Cardiac muscle cell (in vitro differentiated cells and primary cell): ENCODE results near the gene CMTM4. TPM values are rescaled to one million over a fixed set of nuclear protein-coding genes. Genes with fewer than 3 reads are reported as not detected.

Experiments used
- DNase-seq, 2 donors: peaks; one replicate each; pipeline versions ENCODE4 v3.0.0 to v3.0.0-alpha.2; 2010 to 2017; ENCODE audit warnings: low read depth in 1 of 2, low spot score in 1 of 2
- H3K27ac ChIP-seq: fragments of 200-600 bp; sonication (generic); 2 replicates; pipeline ENCODE4 v1.5.1; 2016
- H3K27me3 ChIP-seq: fragments of 200-600 bp; sonication (generic); 2 replicates; pipeline ENCODE4 v1.6.0; 2016; ENCODE audit warnings: control low read depth
- H3K36me3 ChIP-seq: fragments of 200-600 bp; sonication (generic); 2 replicates; pipeline ENCODE4 v1.5.1; 2016; ENCODE audit warnings: control low read depth
- H3K4me1 ChIP-seq: fragments of 200-600 bp; sonication (generic); 2 replicates; pipeline ENCODE4 v1.8.1; 2017; ENCODE audit warnings: low read depth, mild to moderate bottlenecking, mixed run types
- H3K4me3 ChIP-seq: fragments of 200-600 bp; sonication (generic); 2 replicates; pipeline ENCODE4 v1.5.1; 2016; ENCODE audit warnings: mild to moderate bottlenecking
- H3K9me3 ChIP-seq: fragments of 200-600 bp; sonication (generic); 2 replicates; pipeline ENCODE4 v1.5.1; 2017; ENCODE audit warnings: low read depth, mild to moderate bottlenecking, control low read depth
- CTCF ChIP-seq: IDR thresholded peaks from 2 replicates; pipeline ENCODE4 v1.5.1; 2012; ENCODE audit warnings: low read depth, mild to moderate bottlenecking, low read length
- polyA plus RNA-seq: library from polyadenylated mRNA; unstranded; fragments of >200 nt; fragmentation: Nextera tagmentation; extraction: Ambion mirVana; gene quantifications from 2 replicates; pipeline ENCODE4 v1.2.1, GENCODE V29; 2016
- total RNA-seq: library from RNA; depleted of rRNA; stranded (reverse); fragments of >200 nt; gene quantifications from 2 replicates; pipeline ENCODE4 v1.2.3, GENCODE V29; 2016

CMTM4 gene
- total and polyA plus RNA-seq, 2 experiments from 2014 or later = 19.7 to 61.6 TPM

DNA sequence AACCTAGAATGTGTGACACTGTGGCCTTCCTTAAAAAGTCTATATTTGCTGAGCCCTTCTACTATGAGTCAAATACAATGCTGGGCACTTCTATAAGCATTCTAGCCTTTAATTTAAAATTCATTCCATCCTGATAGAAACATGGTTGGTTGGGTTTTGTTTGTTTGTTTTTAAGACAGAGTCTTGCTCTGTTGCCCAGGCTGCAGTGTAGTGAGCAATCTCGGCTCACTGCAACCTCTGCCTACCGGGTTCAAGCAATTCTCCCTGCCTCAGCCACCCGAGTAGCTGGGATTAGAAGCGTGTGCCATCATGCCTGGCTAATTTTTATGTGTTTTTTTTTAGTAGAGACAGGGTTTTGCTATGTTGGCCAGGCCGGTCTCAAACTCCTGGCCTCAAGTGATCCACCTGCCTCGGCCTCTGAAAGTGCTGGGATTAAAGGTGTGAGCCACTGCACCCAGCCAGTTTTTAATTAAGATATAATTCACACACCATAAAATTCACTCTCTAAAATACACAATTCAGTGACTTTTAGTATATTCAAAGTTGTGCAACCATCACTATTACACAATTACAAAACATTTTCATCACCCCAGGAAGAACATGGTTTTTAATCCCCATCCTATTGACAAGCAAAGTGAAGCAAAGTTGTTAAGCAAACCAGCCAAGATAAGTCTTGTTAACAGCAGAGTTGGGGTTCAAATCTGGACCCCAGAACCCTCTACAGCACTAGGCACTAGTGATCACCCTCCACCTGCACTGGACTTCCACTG is 42.8 kb downstream of the CMTM4 start:
- peak in 1 of 2 donors; percentile 50 for DNase-seq
- H3K27ac ChIP-seq = no peak overlapping the region
- H3K4me1 ChIP-seq = peaks cover 5% of the 10 kb centered on the region
- TF ChIP-seq CTCF = no peak
- H3K9me3 ChIP-seq = no peaks in the 10 kb centered on the region
- no peaks in the 10 kb centered on the region for H3K36me3 ChIP-seq
- no peaks in the 10 kb centered on the region for H3K27me3 ChIP-seq
- H3K4me3 ChIP-seq = no peak overlapping the region

GRCh38 chr16:66652661-66653360 is 43.7 kb downstream of the CMTM4 start:
- DNase-seq = peak in 1 of 2 donors; percentile 25
- no peak for TF ChIP-seq CTCF

DNA sequence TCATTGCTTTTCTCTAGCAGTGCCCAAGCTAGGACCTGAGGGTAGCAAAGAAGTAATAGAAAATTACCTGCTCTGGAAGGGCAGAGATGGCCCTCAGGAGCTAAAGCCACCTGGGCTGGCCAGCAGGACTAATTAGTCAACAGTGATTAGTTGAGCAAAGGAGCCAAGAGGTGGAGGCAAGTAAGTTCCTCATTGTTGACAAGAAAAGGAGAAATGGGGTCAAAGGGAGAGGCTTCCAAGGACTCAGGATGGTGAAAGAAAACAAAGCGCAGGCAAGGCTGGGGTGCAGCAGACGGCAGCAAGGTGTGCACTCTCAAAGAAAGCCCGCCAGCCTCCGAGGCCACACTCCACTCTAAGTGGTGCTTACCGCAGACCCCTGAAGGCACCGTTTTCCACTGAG is 44.6 kb downstream of the CMTM4 start:
- H3K27ac ChIP-seq = no peak overlapping the region
- peaks cover 5% of the 10 kb centered on the region for H3K4me1 ChIP-seq
- DNase-seq = no peak
- H3K9me3 ChIP-seq = no peaks in the 10 kb centered on the region
- no peaks in the 10 kb centered on the region for H3K36me3 ChIP-seq
- no peak for TF ChIP-seq CTCF
- no peak overlapping the region for H3K4me3 ChIP-seq
- no peaks in the 10 kb centered on the region for H3K27me3 ChIP-seq

More at GRCh38 chr16:66652661-66653360, 43.7 kb downstream of the CMTM4 start:
- Histone ChIP-seq H3K9me3 (no peaks in the 10 kb centered on the region), H3K36me3 (no peaks in the 10 kb centered on the region), H3K4me1 (peaks cover 5% of the 10 kb centered on the region), H3K27ac (no peak overlapping the region), H3K4me3 (no peak overlapping the region), H3K27me3 (no peaks in the 10 kb centered on the region)

DNA sequence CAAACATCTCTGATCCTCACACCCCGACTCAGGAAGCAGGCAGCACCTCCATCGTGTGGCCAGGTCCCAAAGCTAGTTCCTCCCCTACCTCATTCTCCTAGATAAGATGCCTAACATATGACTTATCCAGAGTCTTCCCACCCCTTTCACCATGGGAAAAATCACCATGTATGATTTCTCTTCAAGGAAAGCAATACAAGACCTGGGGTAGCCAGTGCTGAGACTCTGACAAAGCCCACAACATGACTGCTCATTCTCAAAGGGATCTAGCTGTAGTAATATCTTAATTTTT is 45.1 kb downstream of the CMTM4 start:
- TF ChIP-seq CTCF = no peak
- Histone ChIP-seq H3K9me3 (no peaks in the 10 kb centered on the region), H3K27me3 (no peaks in the 10 kb centered on the region), H3K4me3 (no peak overlapping the region), H3K4me1 (peaks cover 5% of the 10 kb centered on the region), H3K27ac (no peak overlapping the region), H3K36me3 (no peaks in the 10 kb centered on the region)
- peak in 1 of 2 donors; percentile 10 for DNase-seq

DNA sequence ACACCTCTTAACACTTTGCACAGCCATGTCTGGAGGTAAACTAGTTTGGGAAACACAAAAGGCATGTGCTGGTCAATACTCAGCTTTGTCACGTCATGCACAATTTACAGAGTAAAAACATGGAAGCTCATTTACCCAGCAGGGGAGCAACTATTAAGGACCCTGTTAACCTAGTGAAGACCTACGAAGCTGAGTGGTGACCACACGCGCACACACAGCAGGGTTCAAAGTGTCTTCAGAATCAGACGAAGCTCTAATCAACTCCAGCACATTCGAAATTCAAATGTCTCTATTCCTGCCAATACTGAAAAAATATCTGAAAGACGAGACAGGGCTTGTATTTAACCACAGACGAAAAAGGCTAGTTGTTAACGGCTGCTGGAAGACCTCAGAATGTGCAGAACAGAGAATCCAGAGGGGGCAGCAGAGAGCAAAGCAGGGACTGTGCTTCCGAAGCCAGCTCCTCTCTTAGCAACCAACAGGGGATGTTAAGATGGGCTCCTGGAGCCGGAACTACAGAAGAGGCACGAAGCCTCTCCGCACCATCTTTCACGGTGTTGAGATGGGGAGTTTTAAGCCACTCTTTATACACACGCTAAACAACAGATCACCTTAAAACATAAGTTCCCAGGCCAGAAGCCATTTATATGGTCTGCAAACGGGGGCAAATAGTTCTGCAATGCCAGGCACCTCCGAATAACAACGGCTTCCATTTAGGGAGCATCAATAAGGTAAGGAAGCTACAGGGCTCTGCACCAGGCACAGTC is 45.7 kb downstream of the CMTM4 start:
- peaks cover 5% of the 10 kb centered on the region for H3K4me1 ChIP-seq
- TF ChIP-seq CTCF = peak; percentile 96
- H3K9me3 ChIP-seq = no peaks in the 10 kb centered on the region
- no peaks in the 10 kb centered on the region for H3K36me3 ChIP-seq
- no peak overlapping the region for H3K27ac ChIP-seq
- DNase-seq = peak; percentile 90 to 91
- H3K27me3 ChIP-seq = no peaks in the 10 kb centered on the region
- H3K4me3 ChIP-seq = no peak overlapping the region
